Measurements from ENCODE around the gene BARX2. TPM values are rescaled to one million over a fixed set of nuclear protein-coding genes. Genes with fewer than 3 reads are reported as not detected.

Gene BARX2
- total and polyA plus RNA-seq, 2 donors = 0.53 TPM; not detected in 1

- Histone ChIP-seq H3K4me3 (ENCODE audit: low read depth, low read length) (no peak overlapping the region), H3K36me3 (ENCODE audit: insufficient read depth) (no peaks in the 10 kb centered on the region), H3K4me1 (ENCODE audit: insufficient read depth) (no peaks in the 10 kb centered on the region), H3K27ac (ENCODE audit: low read depth) (no peak overlapping the region)
- 86% methylated on average over 7 of the region's 7 CpGs for WGBS
- no peak for DNase-seq (ENCODE audit: extremely low spot score)
Observed at GRCh38 chr11:129382583-129382982, 6.9 kb downstream of the BARX2 start.

- Histone ChIP-seq H3K4me1 (ENCODE audit: insufficient read depth) (no peaks in the 10 kb centered on the region), H3K4me3 (ENCODE audit: low read depth, low read length) (no peak overlapping the region), H3K27ac (ENCODE audit: low read depth) (no peak overlapping the region), H3K36me3 (ENCODE audit: insufficient read depth) (no peaks in the 10 kb centered on the region)
- 56% methylated on average over 3 of the region's 3 CpGs for WGBS
- DNase-seq (ENCODE audit: extremely low spot score) = no peak
Observed at GRCh38 chr11:129383060-129383459, 7.4 kb downstream of the BARX2 start.

- 86% methylated on average over 5 of the region's 5 CpGs for WGBS
- DNase-seq (ENCODE audit: extremely low spot score) = no peak
- no peak overlapping the region for H3K27ac ChIP-seq (ENCODE audit: low read depth)
Observed at GRCh38 chr11:129383502-129383901, 7.9 kb downstream of the BARX2 start.

GRCh38 chr11:129384415-129384814, 8.8 kb downstream of the BARX2 start:
- Histone ChIP-seq H3K4me3 (ENCODE audit: low read depth, low read length) (no peak overlapping the region), H3K4me1 (ENCODE audit: insufficient read depth) (no peaks in the 10 kb centered on the region), H3K27ac (ENCODE audit: low read depth) (no peak overlapping the region), H3K36me3 (ENCODE audit: insufficient read depth) (no peaks in the 10 kb centered on the region)
- DNase-seq (ENCODE audit: extremely low spot score) = no peak
- 71% methylated on average over 3 of the region's 3 CpGs for WGBS

More at GRCh38 chr11:129383502-129383901, 7.9 kb downstream of the BARX2 start:
- no peaks in the 10 kb centered on the region for H3K4me1 ChIP-seq (ENCODE audit: insufficient read depth)
- H3K36me3 ChIP-seq (ENCODE audit: insufficient read depth) = no peaks in the 10 kb centered on the region
- no peak overlapping the region for H3K4me3 ChIP-seq (ENCODE audit: low read depth, low read length)

GRCh38 chr11:129385801-129386200, 10.2 kb downstream of the BARX2 start:
- H3K27ac ChIP-seq (ENCODE audit: low read depth) = no peak overlapping the region
- WGBS = 68% methylated on average over 2 of the region's 2 CpGs

GRCh38 chr11:129386795-129387397, 11.2 kb downstream of the BARX2 start:
- 14% methylated on average over 11 of the region's 11 CpGs for WGBS
- Histone ChIP-seq H3K27ac (ENCODE audit: low read depth) (no peak overlapping the region), H3K4me1 (ENCODE audit: insufficient read depth) (no peaks in the 10 kb centered on the region), H3K4me3 (ENCODE audit: low read depth, low read length) (no peak overlapping the region), H3K36me3 (ENCODE audit: insufficient read depth) (no peaks in the 10 kb centered on the region)
- no peak for DNase-seq (ENCODE audit: extremely low spot score)

More at GRCh38 chr11:129385801-129386200, 10.2 kb downstream of the BARX2 start:
- H3K4me1 ChIP-seq (ENCODE audit: insufficient read depth) = no peaks in the 10 kb centered on the region
- no peak overlapping the region for H3K4me3 ChIP-seq (ENCODE audit: low read depth, low read length)
- no peak for DNase-seq (ENCODE audit: extremely low spot score)
- no peaks in the 10 kb centered on the region for H3K36me3 ChIP-seq (ENCODE audit: insufficient read depth)

GRCh38 chr11:129387434-129387833, 11.8 kb downstream of the BARX2 start:
- H3K27ac ChIP-seq (ENCODE audit: low read depth) = no peak overlapping the region
- no peaks in the 10 kb centered on the region for H3K4me1 ChIP-seq (ENCODE audit: insufficient read depth)
- no peaks in the 10 kb centered on the region for H3K36me3 ChIP-seq (ENCODE audit: insufficient read depth)
- no peak overlapping the region for H3K4me3 ChIP-seq (ENCODE audit: low read depth, low read length)
- 31% methylated on average over 1 of the region's 1 CpG for WGBS
- no peak for DNase-seq (ENCODE audit: extremely low spot score)

- no peak for DNase-seq (ENCODE audit: extremely low spot score)
- Histone ChIP-seq H3K27ac (ENCODE audit: low read depth) (no peak overlapping the region), H3K36me3 (ENCODE audit: insufficient read depth) (no peaks in the 10 kb centered on the region), H3K4me1 (ENCODE audit: insufficient read depth) (no peaks in the 10 kb centered on the region), H3K4me3 (ENCODE audit: low read depth, low read length) (no peak overlapping the region)
- WGBS = 47% methylated on average over 2 of the region's 2 CpGs
Observed at GRCh38 chr11:129388824-129389223, 13.2 kb downstream of the BARX2 start.

- 84% methylated on average over 4 of the region's 4 CpGs for WGBS
- no peak overlapping the region for H3K4me3 ChIP-seq (ENCODE audit: low read depth, low read length)
Observed at GRCh38 chr11:129390303-129390821, 14.7 kb downstream of the BARX2 start.

GRCh38 chr11:129391360-129391759, 15.7 kb downstream of the BARX2 start:
- Histone ChIP-seq H3K4me1 (ENCODE audit: insufficient read depth) (no peaks in the 10 kb centered on the region), H3K4me3 (ENCODE audit: low read depth, low read length) (no peak overlapping the region), H3K36me3 (ENCODE audit: insufficient read depth) (no peaks in the 10 kb centered on the region), H3K27ac (ENCODE audit: low read depth) (no peak overlapping the region)
- WGBS = 25% methylated on average over 5 of the region's 5 CpGs
- DNase-seq (ENCODE audit: extremely low spot score) = no peak

More at GRCh38 chr11:129390303-129390821, 14.7 kb downstream of the BARX2 start:
- H3K36me3 ChIP-seq (ENCODE audit: insufficient read depth) = no peaks in the 10 kb centered on the region
- DNase-seq (ENCODE audit: extremely low spot score) = no peak
- H3K27ac ChIP-seq (ENCODE audit: low read depth) = no peak overlapping the region
- H3K4me1 ChIP-seq (ENCODE audit: insufficient read depth) = no peaks in the 10 kb centered on the region

- Histone ChIP-seq H3K27ac (ENCODE audit: low read depth) (no peak overlapping the region), H3K4me3 (ENCODE audit: low read depth, low read length) (no peak overlapping the region), H3K36me3 (ENCODE audit: insufficient read depth) (no peaks in the 10 kb centered on the region), H3K4me1 (ENCODE audit: insufficient read depth) (no peaks in the 10 kb centered on the region)
- WGBS = 56% methylated on average over 6 of the region's 6 CpGs
- DNase-seq (ENCODE audit: extremely low spot score) = no peak
Observed at GRCh38 chr11:129391821-129392220, 16.2 kb downstream of the BARX2 start.

GRCh38 chr11:129392995-129393394, 17.3 kb downstream of the BARX2 start:
- H3K4me1 ChIP-seq (ENCODE audit: insufficient read depth) = no peaks in the 10 kb centered on the region
- H3K27ac ChIP-seq (ENCODE audit: low read depth) = no peak overlapping the region
- 82% methylated on average over 1 of the region's 1 CpG for WGBS
- no peak overlapping the region for H3K4me3 ChIP-seq (ENCODE audit: low read depth, low read length)
- DNase-seq (ENCODE audit: extremely low spot score) = no peak
- no peaks in the 10 kb centered on the region for H3K36me3 ChIP-seq (ENCODE audit: insufficient read depth)

- H3K4me1 ChIP-seq (ENCODE audit: insufficient read depth) = no peaks in the 10 kb centered on the region
- no peak overlapping the region for H3K4me3 ChIP-seq (ENCODE audit: low read depth, low read length)
- H3K36me3 ChIP-seq (ENCODE audit: insufficient read depth) = no peaks in the 10 kb centered on the region
- H3K27ac ChIP-seq (ENCODE audit: low read depth) = no peak overlapping the region
- DNase-seq (ENCODE audit: extremely low spot score) = no peak
- WGBS = 56% methylated on average over 3 of the region's 3 CpGs
Observed at GRCh38 chr11:129394709-129395108, 19.1 kb downstream of the BARX2 start.

GRCh38 chr11:129395432-129395831, 19.8 kb downstream of the BARX2 start:
- DNase-seq (ENCODE audit: extremely low spot score) = no peak
- no peaks in the 10 kb centered on the region for H3K36me3 ChIP-seq (ENCODE audit: insufficient read depth)
- 30% methylated on average over 9 of the region's 9 CpGs for WGBS

More at GRCh38 chr11:129395432-129395831, 19.8 kb downstream of the BARX2 start:
- H3K27ac ChIP-seq (ENCODE audit: low read depth) = no peak overlapping the region
- H3K4me3 ChIP-seq (ENCODE audit: low read depth, low read length) = no peak overlapping the region
- no peaks in the 10 kb centered on the region for H3K4me1 ChIP-seq (ENCODE audit: insufficient read depth)
